Measurements from ENCODE around the gene CENPB. TPM values are rescaled to one million over a fixed set of nuclear protein-coding genes. Genes with fewer than 3 reads are reported as not detected.

CENPB gene
- total RNA-seq, 6 experiments from 2014 or later, result 109 to 128 (median 117) TPM

GRCh38 chr20:3801846-3802245, 15.3 kb upstream of the CENPB start:
- Mint-ChIP-seq H3K4me1 (ENCODE audit: low read depth) (peaks cover 77% of the 10 kb centered on the region), H3K4me3 (no peak overlapping the region), H3K27me3 (ENCODE audit: insufficient read depth) (peaks cover 8% of the 10 kb centered on the region), H3K9me3 (no peaks in the 10 kb centered on the region), H3K27ac (no peak overlapping the region), H3K36me3 (ENCODE audit: low read depth) (peaks cover 58% of the 10 kb centered on the region)
- DNase-seq, result no peak
- no peak for TF ChIP-seq CTCF (IDR thresholded peaks at IDR 0.05)

GRCh38 chr20:3801299-3801698, 14.8 kb upstream of the CENPB start:
- no peak for DNase-seq
- Mint-ChIP-seq H3K27me3 (ENCODE audit: insufficient read depth) (peaks cover 8% of the 10 kb centered on the region), H3K4me1 (ENCODE audit: low read depth) (peaks cover 72% of the 10 kb centered on the region), H3K27ac (peak overlapping the region; percentile 38), H3K4me3 (no peak overlapping the region), H3K9me3 (no peaks in the 10 kb centered on the region), H3K36me3 (ENCODE audit: low read depth) (peaks cover 57% of the 10 kb centered on the region)
- TF ChIP-seq CTCF (IDR thresholded peaks at IDR 0.05), result no peak

GRCh38 chr20:3800878-3801260, 14.3 kb upstream of the CENPB start:
- peaks cover 6% of the 10 kb centered on the region for H3K27me3 Mint-ChIP-seq (ENCODE audit: insufficient read depth)
- H3K9me3 Mint-ChIP-seq, result no peaks in the 10 kb centered on the region
- no peak for DNase-seq
- H3K36me3 Mint-ChIP-seq (ENCODE audit: low read depth), result peaks cover 53% of the 10 kb centered on the region
- H3K4me3 Mint-ChIP-seq, result no peak overlapping the region
- no peak for TF ChIP-seq CTCF (IDR thresholded peaks at IDR 0.05)
- H3K27ac Mint-ChIP-seq, result no peak overlapping the region
- peaks cover 68% of the 10 kb centered on the region for H3K4me1 Mint-ChIP-seq (ENCODE audit: low read depth)

GRCh38 chr20:3800256-3800877, 13.8 kb upstream of the CENPB start:
- DNase-seq, result no peak
- no peak for TF ChIP-seq CTCF (IDR thresholded peaks at IDR 0.05)
- Mint-ChIP-seq H3K4me1 (ENCODE audit: low read depth) (peaks cover 67% of the 10 kb centered on the region), H3K27me3 (ENCODE audit: insufficient read depth) (peaks cover 6% of the 10 kb centered on the region), H3K9me3 (no peaks in the 10 kb centered on the region), H3K27ac (peak overlapping the region; percentile 54; the same call in 1 of the 2 replicates), H3K36me3 (ENCODE audit: low read depth) (peaks cover 48% of the 10 kb centered on the region), H3K4me3 (no peak overlapping the region)

GRCh38 chr20:3798908-3799248, 12.3 kb upstream of the CENPB start:
- H3K9me3 Mint-ChIP-seq, result no peaks in the 10 kb centered on the region

More at GRCh38 chr20:3798908-3799248, 12.3 kb upstream of the CENPB start:
- DNase-seq, result no peak
- Mint-ChIP-seq H3K27me3 (ENCODE audit: insufficient read depth) (peaks cover 6% of the 10 kb centered on the region), H3K4me3 (peak overlapping the region; percentile 93), H3K4me1 (ENCODE audit: low read depth) (peaks cover 56% of the 10 kb centered on the region), H3K27ac (peak overlapping the region; percentile 45), H3K36me3 (ENCODE audit: low read depth) (peaks cover 36% of the 10 kb centered on the region)
- TF ChIP-seq CTCF (IDR thresholded peaks at IDR 0.05), result no peak

All from HFFc6 (cell line).